Neural progenitor cell (in vitro differentiated cells): Measurements from ENCODE around the gene HLA-DQB1. TPM values are rescaled to one million over a fixed set of nuclear protein-coding genes. Genes with fewer than 3 reads are reported as not detected.
A peak's percentile ranks its signal among the peaks of the same experiment; 100 is the strongest.
"Not testable (repeated sequence)": the region's sequence is repeated elsewhere in the genome, so short reads cannot be mapped to it uniquely, and the experiment has no call there.

Source experiments
- DNase-seq: peaks from one replicate; pipeline ENCODE4 v3.0.0-alpha.2; 2016; ENCODE audit warnings: low spot score
- H2AFZ ChIP-seq: fragments of 200-600 bp; sonication (generic); replicated peaks from 2 replicates; pipeline ENCODE4 v1.6.1; 2016; ENCODE audit warnings: antibody characterized with exemption
- H3F3A ChIP-seq: fragments of 200-600 bp; sonication (generic); 2 replicates; pipeline ENCODE4 v1.6.1; 2016; ENCODE audit warnings: antibody characterized with exemption, low read depth
- H3K27ac ChIP-seq: fragments of 200-600 bp; sonication (generic); 2 replicates; pipeline ENCODE4 v1.5.1; 2016; ENCODE audit warnings: mild to moderate bottlenecking
- H3K27me3 ChIP-seq: fragments of 200-600 bp; sonication (generic); 2 replicates; pipeline ENCODE4 v1.6.1; 2016; ENCODE audit warnings: mild to moderate bottlenecking, moderate library complexity
- H3K36me3 ChIP-seq: fragments of 200-600 bp; sonication (generic); 2 replicates; pipeline ENCODE4 v1.5.1; 2016
- H3K4me1 ChIP-seq: fragments of 200-600 bp; sonication (generic); 2 replicates; pipeline ENCODE4 v1.6.1; 2016; ENCODE audit warnings: mixed run types
- H3K4me2 ChIP-seq: fragments of 200-600 bp; sonication (generic); 2 replicates; pipeline ENCODE4 v1.6.1; 2016
- H3K4me3 ChIP-seq: fragments of 200-600 bp; sonication (generic); 2 replicates; pipeline ENCODE4 v1.5.1; 2016
- H3K79me2 ChIP-seq: fragments of 200-600 bp; sonication (generic); 2 replicates; pipeline ENCODE4 v1.6.1; 2016; ENCODE audit warnings: low read depth
- H3K9ac ChIP-seq: fragments of 200-600 bp; sonication (generic); 2 replicates; pipeline ENCODE4 v1.6.1; 2016
- H3K9me3 ChIP-seq: fragments of 200-600 bp; sonication (generic); 2 replicates; pipeline ENCODE4 v1.5.1; 2016; ENCODE audit warnings: low read depth
- H4K20me1 ChIP-seq: fragments of 200-600 bp; sonication (generic); 2 replicates; pipeline ENCODE4 v1.6.1; 2016; ENCODE audit warnings: low read depth
- H3K27ac Mint-ChIP-seq: 3 replicates; pipeline ENCODE4 v1.8.0; 2021; ENCODE audit warnings: mixed read lengths
- H3K27me3 Mint-ChIP-seq: 2 replicates; pipeline ENCODE4 v1.8.0; 2022; ENCODE audit warnings: low read depth, mild to moderate bottlenecking, inconsistent platforms, moderate library complexity, mixed read lengths; ENCODE audit not compliant: insufficient read depth
- H3K36me3 Mint-ChIP-seq: 3 replicates; pipeline ENCODE4 v1.8.0; 2021; ENCODE audit warnings: mixed read lengths
- H3K4me1 Mint-ChIP-seq: 3 replicates; pipeline ENCODE4 v1.8.0; 2021; ENCODE audit warnings: mixed read lengths
- H3K4me3 Mint-ChIP-seq: 3 replicates; pipeline ENCODE4 v1.8.0; 2021; ENCODE audit warnings: mild to moderate bottlenecking, moderate library complexity, mixed read lengths
- H3K9me3 Mint-ChIP-seq: 3 replicates; pipeline ENCODE4 v1.8.0; 2020; ENCODE audit warnings: mixed read lengths
- EZH2 ChIP-seq: fragments of 200-600 bp; sonication (generic); IDR thresholded peaks from 2 replicates; pipeline ENCODE4 v1.6.1; 2017; ENCODE audit warnings: antibody characterized with exemption, mild to moderate bottlenecking, moderate library complexity
- EZH2phosphoT487 ChIP-seq: fragments of 200-600 bp; sonication (generic); IDR thresholded peaks from 2 replicates; pipeline ENCODE4 v1.6.1; 2017; ENCODE audit warnings: antibody characterized with exemption
- total RNA-seq: library from RNA; depleted of rRNA; stranded (reverse); fragments of >200 nt; gene quantifications from 2 replicates; pipeline ENCODE4 v1.2.3, GENCODE V29; 2015; ENCODE audit warnings: low replicate concordance
- TF ChIP-seq, protein P1 (sequence below): fragments of 200-600 bp; sonication (generic); IDR thresholded peaks from 2 replicates; pipeline ENCODE4 v1.5.1; 2017; ENCODE audit warnings: antibody characterized with exemption, mild to moderate bottlenecking

Gene HLA-DQB1
- total RNA-seq, 1 donor from 2014 or later: 4.7 TPM

DNA sequence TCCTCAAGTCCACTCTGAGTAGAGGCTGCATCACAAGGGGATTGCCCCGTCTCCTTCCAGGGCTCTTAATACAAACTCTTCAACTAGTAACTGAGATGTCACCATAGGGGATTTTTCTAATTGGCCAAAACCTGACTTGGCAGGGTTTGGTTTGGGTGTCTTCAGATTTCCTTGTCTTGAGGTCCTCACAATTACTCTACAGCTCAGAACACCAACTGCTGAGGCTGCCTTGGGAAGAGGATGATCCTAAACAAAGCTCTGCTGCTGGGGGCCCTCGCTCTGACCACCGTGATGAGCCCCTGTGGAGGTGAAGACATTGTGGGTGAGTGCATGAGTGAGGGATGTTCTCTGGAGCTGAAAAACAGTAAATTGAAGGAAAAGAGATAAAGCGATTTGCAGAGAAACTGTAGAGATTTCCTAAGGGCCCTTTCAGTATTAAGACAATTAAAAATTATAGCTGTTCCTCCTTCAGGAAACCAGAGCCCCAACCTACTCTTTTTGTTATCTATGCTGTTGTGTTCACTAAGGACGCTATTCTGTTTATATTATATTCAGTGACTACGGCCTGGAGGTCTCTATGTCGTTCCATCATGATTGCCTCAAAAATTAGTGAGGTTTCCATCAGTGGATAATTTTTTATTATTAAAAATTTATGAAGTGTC lies 29.1 kb downstream of the HLA-DQB1 start, which contains the start of gene HLA-DQA1:
TSS of gene HLA-DQA1 (plus strand) at position 188 of the 662 bp plus-strand sequence. CDS start at position 241, 53 bp downstream.
- H3K36me3 Mint-ChIP-seq: no peaks in the 10 kb centered on the region
- Histone ChIP-seq H3K27me3 (no peaks in the 10 kb centered on the region), H3F3A (no peaks in the 10 kb centered on the region), H3K4me2 (no peak within 1 kb of the TSS), H3K36me3 (no peaks in the 10 kb centered on the region), H3K4me3 (no peak within 1 kb of the TSS), H3K9ac (no peak within 1 kb of the TSS), H3K27ac (no peak within 1 kb of the TSS), H3K9me3 (no peaks in the 10 kb centered on the region), H3K79me2 (no peaks in the 10 kb centered on the region), H4K20me1 (no peaks in the 10 kb centered on the region), H3K4me1 (no peaks in the 10 kb centered on the region), H2AFZ (peak within 1 kb of the TSS; percentile 63)
- DNase-seq: no peak
- TF ChIP-seq, protein P1, sequence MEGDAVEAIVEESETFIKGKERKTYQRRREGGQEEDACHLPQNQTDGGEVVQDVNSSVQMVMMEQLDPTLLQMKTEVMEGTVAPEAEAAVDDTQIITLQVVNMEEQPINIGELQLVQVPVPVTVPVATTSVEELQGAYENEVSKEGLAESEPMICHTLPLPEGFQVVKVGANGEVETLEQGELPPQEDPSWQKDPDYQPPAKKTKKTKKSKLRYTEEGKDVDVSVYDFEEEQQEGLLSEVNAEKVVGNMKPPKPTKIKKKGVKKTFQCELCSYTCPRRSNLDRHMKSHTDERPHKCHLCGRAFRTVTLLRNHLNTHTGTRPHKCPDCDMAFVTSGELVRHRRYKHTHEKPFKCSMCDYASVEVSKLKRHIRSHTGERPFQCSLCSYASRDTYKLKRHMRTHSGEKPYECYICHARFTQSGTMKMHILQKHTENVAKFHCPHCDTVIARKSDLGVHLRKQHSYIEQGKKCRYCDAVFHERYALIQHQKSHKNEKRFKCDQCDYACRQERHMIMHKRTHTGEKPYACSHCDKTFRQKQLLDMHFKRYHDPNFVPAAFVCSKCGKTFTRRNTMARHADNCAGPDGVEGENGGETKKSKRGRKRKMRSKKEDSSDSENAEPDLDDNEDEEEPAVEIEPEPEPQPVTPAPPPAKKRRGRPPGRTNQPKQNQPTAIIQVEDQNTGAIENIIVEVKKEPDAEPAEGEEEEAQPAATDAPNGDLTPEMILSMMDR: no peak
- TF ChIP-seq EZH2phosphoT487 (no peak), EZH2 (no peak)
- H3K27ac Mint-ChIP-seq: no peak within 1 kb of the TSS
- H3K4me3 Mint-ChIP-seq: no peak within 1 kb of the TSS
- peaks cover 8% of the 10 kb centered on the region for H3K4me1 Mint-ChIP-seq
- H3K9me3 Mint-ChIP-seq: no peaks in the 10 kb centered on the region
- H3K27me3 Mint-ChIP-seq: peaks cover 3% of the 10 kb centered on the region

DNA sequence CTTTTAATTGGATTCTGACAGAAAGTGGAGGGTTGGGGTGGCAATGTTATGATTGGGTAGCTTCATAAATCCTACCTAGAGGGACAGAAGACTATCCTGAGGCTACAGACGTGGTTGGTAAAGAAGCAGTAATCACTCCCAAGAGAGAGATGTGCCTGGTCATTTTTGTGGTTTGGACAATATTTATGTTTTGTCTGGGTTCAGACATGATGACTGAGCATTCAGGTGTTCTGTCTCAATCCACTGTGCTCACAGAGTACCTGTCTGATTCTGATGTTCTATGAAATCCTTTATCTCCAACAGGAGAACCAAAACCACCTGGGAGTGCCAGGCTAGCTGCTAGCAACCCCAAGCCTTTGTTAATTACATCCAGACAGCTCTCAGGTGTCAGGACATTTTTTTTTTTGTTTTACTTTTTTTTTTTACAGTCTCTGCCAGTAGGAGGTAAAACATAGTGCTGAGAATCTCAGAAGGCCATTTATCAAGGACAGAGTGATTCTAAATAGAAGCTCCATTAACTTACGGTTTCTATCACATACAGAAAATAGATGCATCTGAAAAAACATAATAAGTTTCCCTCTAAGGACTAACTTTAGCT lies 30.8 kb downstream of the HLA-DQB1 start:
- no peak for DNase-seq
- H3K27ac ChIP-seq: no peak overlapping the region
- H3K27ac Mint-ChIP-seq: no peak overlapping the region
- peaks cover 8% of the 10 kb centered on the region for H3K4me1 Mint-ChIP-seq
- H3K9ac ChIP-seq: no peak overlapping the region
- H3K4me1 ChIP-seq: no peaks in the 10 kb centered on the region
- no peaks in the 10 kb centered on the region for H3K27me3 ChIP-seq
- H3K9me3 ChIP-seq: no peaks in the 10 kb centered on the region
- no peaks in the 10 kb centered on the region for H3K36me3 ChIP-seq
- H4K20me1 ChIP-seq: no peaks in the 10 kb centered on the region
- peaks cover 3% of the 10 kb centered on the region for H3K27me3 Mint-ChIP-seq
- no peaks in the 10 kb centered on the region for H3F3A ChIP-seq
- H3K9me3 Mint-ChIP-seq: no peaks in the 10 kb centered on the region
- no peaks in the 10 kb centered on the region for H3K36me3 Mint-ChIP-seq
- H2AFZ ChIP-seq: no peak overlapping the region
- TF ChIP-seq, protein P1: no peak
- TF ChIP-seq EZH2phosphoT487 (no peak), EZH2 (no peak)
- no peak overlapping the region for H3K4me3 ChIP-seq
- no peak overlapping the region for H3K4me2 ChIP-seq
- H3K79me2 ChIP-seq: no peaks in the 10 kb centered on the region
- no peak overlapping the region for H3K4me3 Mint-ChIP-seq

GRCh38 chr6:32629793-32630192 lies 36.7 kb downstream of the HLA-DQB1 start:
- DNase-seq, H4K20me1 ChIP-seq, H2AFZ ChIP-seq, H3K36me3 Mint-ChIP-seq, H3K9me3 ChIP-seq, H3K4me1 Mint-ChIP-seq, H3K27ac Mint-ChIP-seq, H3K4me2 ChIP-seq, H3K4me3 ChIP-seq, H3K27ac ChIP-seq, H3K36me3 ChIP-seq, H3K79me2 ChIP-seq, H3K9ac ChIP-seq, H3K27me3 ChIP-seq, H3K4me3 Mint-ChIP-seq, H3F3A ChIP-seq, H3K4me1 ChIP-seq, H3K27me3 Mint-ChIP-seq, H3K9me3 Mint-ChIP-seq: not testable (repeated sequence)

DNA sequence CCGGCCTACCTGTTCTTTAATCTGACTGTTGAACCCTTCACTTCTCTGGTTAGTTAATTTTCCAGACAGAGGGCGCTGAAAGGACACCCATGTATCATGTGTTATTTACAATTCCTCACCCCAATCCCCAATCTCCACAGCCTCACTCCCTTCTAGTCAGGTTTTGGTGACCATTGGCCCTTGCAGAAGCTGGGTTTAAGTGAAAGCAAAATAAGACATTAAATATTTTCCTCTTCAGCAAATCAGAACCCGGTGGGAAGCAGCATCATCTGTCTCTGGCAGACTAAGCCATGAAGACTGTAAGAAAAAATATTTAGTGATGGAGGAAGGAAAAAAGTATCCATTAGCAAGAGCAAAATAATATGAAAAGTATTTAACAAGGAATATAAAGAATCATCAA lies 38.6 kb downstream of the HLA-DQB1 start:
- Mint-ChIP-seq H3K4me3 (no peak overlapping the region), H3K4me1 (no peaks in the 10 kb centered on the region), H3K36me3 (no peaks in the 10 kb centered on the region), H3K27me3 (no peaks in the 10 kb centered on the region), H3K27ac (no peak overlapping the region), H3K9me3 (no peaks in the 10 kb centered on the region)
- Histone ChIP-seq H3K27ac (no peak overlapping the region), H2AFZ (no peak overlapping the region), H3F3A (no peaks in the 10 kb centered on the region), H4K20me1 (no peaks in the 10 kb centered on the region), H3K27me3 (no peaks in the 10 kb centered on the region), H3K79me2 (no peaks in the 10 kb centered on the region), H3K4me3 (no peak overlapping the region), H3K4me2 (no peak overlapping the region), H3K9me3 (no peaks in the 10 kb centered on the region), H3K36me3 (no peaks in the 10 kb centered on the region), H3K9ac (no peak overlapping the region), H3K4me1 (no peaks in the 10 kb centered on the region)
- no peak for DNase-seq
- no peak for TF ChIP-seq EZH2
- no peak for TF ChIP-seq EZH2phosphoT487
- TF ChIP-seq, protein P1: no peak
